Common myeloid progenitor, CD34-positive (primary cell): ENCODE measurements around the gene TTC3.

ENCODE experiments used
- CTCF ChIA-PET: fragments of 350-600 bp; sonication (Branson Sonifier 250); formaldehyde crosslinking; loops from one replicate; lab custom pipeline; 2021; ENCODE audit warnings: antibody characterized with exemption; lab: Charles Lee
- POLR2A ChIA-PET: fragments of 350-600 bp; sonication (Branson Sonifier 250); formaldehyde crosslinking; loops from one replicate; lab custom pipeline; 2021; ENCODE audit warnings: antibody characterized with exemption; lab: Charles Lee
- DNase-seq, 3 donors: peaks; one replicate each; pipeline versions ENCODE4 v3.0.0 to v3.0.0-alpha.2; 2013
- H3K27ac ChIP-seq, 2 experiments: 1 replicate in 1 of 2; 2 replicates in 1 of 2; pipeline ENCODE4 v1.7.0; 2013; ENCODE audit warnings: inconsistent platforms in 2 of 2, low read length in 2 of 2, mild to moderate bottlenecking in 2 of 2, low read depth in 1 of 2, moderate library complexity in 1 of 2; ENCODE audit not compliant: severe bottlenecking in 2 of 2, insufficient read depth in 1 of 2, poor library complexity in 1 of 2
- H3K27me3 ChIP-seq, 5 experiments: replicated peaks in 2 of 5; 1 replicate in 3 of 5; 2 replicates in 2 of 5; pipeline versions ENCODE4 v1.6.1 to v1.7.0; 2013; ENCODE audit warnings: low read length in 4 of 5, mild to moderate bottlenecking in 2 of 5, moderate library complexity in 2 of 5, inconsistent platforms in 1 of 5; ENCODE audit not compliant: insufficient read depth in 5 of 5, control insufficient read depth in 4 of 5
- H3K36me3 ChIP-seq, 4 experiments: 1 replicate in 2 of 4; 2 replicates in 2 of 4; pipeline versions ENCODE4 v1.6.1 to v1.7.0; 2013; ENCODE audit warnings: low read length in 3 of 4, control low read depth in 1 of 4, mild to moderate bottlenecking in 1 of 4; ENCODE audit not compliant: control insufficient read depth in 4 of 4, insufficient read depth in 4 of 4
- H3K4me1 ChIP-seq, 4 experiments: 1 replicate in 3 of 4; 2 replicates in 1 of 4; pipeline versions ENCODE4 v1.6.1 to v1.7.1; 2013; ENCODE audit warnings: low read length in 3 of 4, mild to moderate bottlenecking in 3 of 4, control low read depth in 1 of 4, inconsistent platforms in 1 of 4, moderate library complexity in 1 of 4; ENCODE audit not compliant: control insufficient read depth in 4 of 4, insufficient read depth in 4 of 4; ENCODE audit errors: control extremely low read depth in 1 of 4
- H3K4me3 ChIP-seq, 7 experiments: 1 replicate in 4 of 7; 2 replicates in 3 of 7; pipeline versions ENCODE4 v1.5.1 to v1.7.0; 2013; ENCODE audit warnings: mild to moderate bottlenecking in 7 of 7, low read length in 6 of 7, moderate library complexity in 6 of 7, inconsistent platforms in 2 of 7, low read depth in 2 of 7, control low read depth in 1 of 7; ENCODE audit not compliant: insufficient read depth in 4 of 7, control insufficient read depth in 1 of 7; ENCODE audit errors: extremely low read depth in 1 of 7
- H3K9me3 ChIP-seq, 5 experiments: 1 replicate in 4 of 5; 2 replicates in 1 of 5; pipeline versions ENCODE4 v1.6.1 to v1.7.1; 2013; ENCODE audit warnings: low read length in 4 of 5, mild to moderate bottlenecking in 2 of 5, inconsistent platforms in 1 of 5, low read depth in 1 of 5, moderate library complexity in 1 of 5; ENCODE audit not compliant: control insufficient read depth in 4 of 5, insufficient read depth in 2 of 5; ENCODE audit errors: control extremely low read depth in 1 of 5
- WGBS: methylation state at CpG from one replicate; pipeline ENCODE4 v1.1.5; 2013; ENCODE audit not compliant: insufficient coverage; 5-methylcytosine and 5-hydroxymethylcytosine counted together

Gene TTC3

DNA sequence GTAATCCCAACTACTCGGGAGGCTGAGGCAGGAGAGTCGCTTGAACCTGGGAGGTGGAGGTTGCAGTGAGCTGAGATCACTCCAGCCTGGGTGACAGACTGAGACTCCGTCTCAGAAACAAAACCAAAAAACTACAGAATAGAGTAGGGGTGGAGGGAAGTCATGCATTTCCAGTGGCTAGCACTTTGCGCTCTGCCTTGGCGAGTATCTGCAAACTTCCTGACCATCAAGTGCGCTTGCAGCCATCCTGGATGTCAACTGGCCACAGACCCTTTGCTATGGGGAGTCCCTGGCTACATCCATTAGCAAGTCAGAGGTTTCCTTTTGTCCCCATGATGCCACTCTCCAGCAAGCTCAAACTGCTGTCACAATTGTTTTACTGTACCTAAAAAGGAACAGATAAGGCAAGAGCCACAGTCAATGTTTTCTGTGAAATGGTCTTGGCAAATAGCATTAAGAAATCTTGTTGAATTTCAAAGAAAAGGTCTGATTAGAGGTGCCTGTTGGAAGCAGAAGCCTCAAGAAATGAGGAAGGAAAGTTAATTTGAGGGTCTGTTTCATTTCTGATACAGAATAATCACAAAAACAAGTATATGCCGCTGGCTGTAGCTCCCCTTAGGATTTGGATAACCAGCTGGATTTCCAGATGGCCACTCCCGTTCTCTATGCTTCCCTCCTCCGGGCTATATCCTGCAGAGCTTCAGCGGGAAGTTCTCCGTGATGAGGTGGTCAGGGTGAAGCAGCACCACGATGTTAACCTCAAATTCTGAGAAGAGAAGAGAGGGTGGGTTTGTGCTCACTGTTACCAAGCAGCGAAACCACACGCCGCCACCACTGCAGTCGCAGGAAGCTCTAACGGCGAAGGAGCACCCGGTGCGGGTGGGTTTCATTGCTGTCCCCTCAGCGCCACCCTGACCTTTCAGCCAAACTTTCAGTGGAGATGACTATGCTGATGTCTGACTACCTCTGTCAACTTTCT is 152.1 kb downstream of the TTC3 start:
- WGBS: 22% methylated on average over 14 of the region's 21 CpGs
- peak; percentile 76 to 95 (median 95) for DNase-seq
- H3K4me1 ChIP-seq: peaks cover 4 to 60% (median 57%) of the 10 kb centered on the region in 4 experiments
- CTCF ChIA-PET: interaction anchor here (1.0 to 2.1 kb wide), 6 partner anchors 9 to 140 kb away, joined by 3 to 6 read pairs (median 4); no protein-coding TSS in a partner anchor
- peak overlapping the region in 6 of 7 experiments; percentile 39 to 67 (median 53) for H3K4me3 ChIP-seq
- POLR2A ChIA-PET: interaction anchor here (0.6 to 1.5 kb wide), 3 partner anchors 32 to 227 kb away, joined by 3 to 8 read pairs (median 3); partner anchors contain the start of gene VPS26C
- peak overlapping the region; percentile 74 to 88 for H3K27ac ChIP-seq
- H3K9me3 ChIP-seq: no peaks in the 10 kb centered on the region
- H3K27me3 ChIP-seq: no peaks in the 10 kb centered on the region
- peaks cover 6 to 57% (median 32%) of the 10 kb centered on the region in 4 experiments for H3K36me3 ChIP-seq

DNA sequence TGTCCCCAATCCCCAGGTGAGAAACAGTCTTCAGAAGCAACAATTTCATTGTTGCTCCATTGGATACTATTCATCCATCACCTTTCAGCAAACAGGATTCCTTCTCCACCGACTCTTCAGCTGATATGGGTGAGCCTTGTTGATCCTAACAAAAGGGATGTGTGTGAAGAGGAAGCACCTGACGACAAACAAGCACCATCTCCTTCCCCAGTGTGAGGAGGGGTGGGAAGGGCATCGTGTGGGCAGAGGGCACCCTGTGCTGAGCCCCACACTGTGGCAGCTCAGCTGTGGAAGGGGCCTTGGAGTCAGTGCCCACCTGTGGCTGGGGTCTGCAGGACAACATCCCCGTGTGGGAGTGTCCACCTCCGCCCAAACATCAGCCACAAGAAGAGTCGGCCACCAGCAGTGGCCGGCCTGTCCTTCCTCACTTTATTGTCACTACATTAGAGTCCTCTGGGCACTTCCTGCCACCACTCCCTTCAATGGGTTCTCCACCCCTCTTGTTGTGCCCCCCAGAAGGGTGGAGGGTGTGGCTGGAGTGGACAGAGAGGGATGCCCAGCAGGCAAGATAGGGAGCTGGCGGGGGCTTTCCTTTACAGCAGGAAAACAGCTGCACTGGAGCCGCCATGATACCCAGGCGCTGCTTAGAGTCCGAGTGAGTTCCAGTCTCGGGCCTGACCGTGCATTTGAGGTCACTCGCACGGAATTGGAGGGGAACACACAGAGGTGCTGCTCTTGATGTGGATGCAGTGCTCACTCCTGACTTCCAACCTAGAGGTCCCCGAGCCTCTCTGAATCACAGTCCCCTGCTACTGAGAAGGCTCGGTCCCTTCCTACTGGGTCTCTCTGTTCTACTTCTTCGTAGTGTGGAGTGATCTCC is 153.2 kb downstream of the TTC3 start:
- Histone ChIP-seq H3K27ac (peak overlapping the region; percentile 74 to 88), H3K4me1 (peaks cover 2 to 50% (median 47%) of the 10 kb centered on the region in 4 experiments), H3K36me3 (peaks cover 6 to 69% (median 40%) of the 10 kb centered on the region in 4 experiments), H3K4me3 (peak overlapping the region in 3 of 7 experiments; percentile 45 to 67 (median 60)), H3K27me3 (no peaks in the 10 kb centered on the region), H3K9me3 (no peaks in the 10 kb centered on the region)
- 86% methylated on average over 15 of the region's 18 CpGs for WGBS
- DNase-seq: peak in 2 of 3 donors; percentile 57 to 68
- ChIA-PET POLR2A (interaction anchor here (0.6 to 1.5 kb wide), 5 partner anchors 18 to 225 kb away, joined by 3 to 8 read pairs (median 3); partner anchors contain the start of gene VPS26C), CTCF (interaction anchor here (0.6 to 2.1 kb wide), 7 partner anchors 25 to 237 kb away, joined by 3 to 6 read pairs (median 3); no protein-coding TSS in a partner anchor)

DNA sequence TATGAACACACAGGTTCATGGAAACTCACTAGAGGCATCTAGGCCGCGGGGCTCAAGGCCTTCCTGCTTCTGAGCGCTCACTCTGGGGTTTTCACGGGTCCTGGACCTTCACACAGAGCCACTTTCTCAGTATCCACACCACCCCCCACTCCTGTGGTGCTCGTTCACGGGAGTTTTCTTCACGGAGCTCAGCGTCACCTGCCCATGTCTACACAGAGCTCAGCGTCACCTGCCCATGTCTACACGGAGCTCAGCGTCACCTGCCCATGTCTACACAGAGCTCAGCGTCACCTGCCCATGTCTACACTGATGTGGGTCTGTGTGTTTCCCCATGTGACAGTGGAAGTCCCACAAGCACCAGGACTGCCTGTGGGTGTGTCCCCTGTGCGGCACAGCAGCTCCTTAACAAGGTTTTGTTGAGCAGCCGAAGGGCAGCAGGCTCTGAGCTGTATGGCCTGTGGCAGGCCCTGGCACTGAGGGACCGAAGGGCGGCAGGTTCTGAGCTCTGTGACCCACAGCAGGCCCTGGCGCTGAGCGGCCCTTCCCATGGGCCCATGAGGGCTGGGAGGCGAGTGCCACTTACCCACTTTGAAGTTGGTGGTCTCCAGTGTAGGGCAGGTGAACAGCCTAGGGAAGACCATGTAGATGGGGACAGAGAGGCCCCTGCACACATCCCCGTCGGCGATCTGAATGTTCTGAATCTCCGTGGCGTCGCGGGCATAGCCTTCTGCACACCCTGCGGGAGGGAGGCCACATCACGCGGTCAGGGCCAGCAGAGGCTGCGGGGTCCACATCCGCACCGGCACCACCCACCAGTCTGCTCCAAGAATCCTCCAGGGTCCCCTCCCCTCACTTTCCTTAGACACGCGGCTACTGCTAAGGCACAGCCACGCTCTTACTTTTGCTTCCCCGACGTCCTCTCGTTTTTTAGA is 154.3 kb downstream of the TTC3 start:
- H3K4me1 ChIP-seq: peaks cover 2 to 47% (median 44%) of the 10 kb centered on the region in 4 experiments
- POLR2A ChIA-PET: interaction anchor here (1.1 kb wide), 1 partner anchor 17 kb away, joined by 4 read pairs; no protein-coding TSS in a partner anchor
- H3K36me3 ChIP-seq: peaks cover 13 to 79% (median 50%) of the 10 kb centered on the region in 4 experiments
- H3K4me3 ChIP-seq: no peak overlapping the region
- H3K27me3 ChIP-seq: no peaks in the 10 kb centered on the region
- WGBS: 97% methylated on average over 33 of the region's 38 CpGs
- H3K27ac ChIP-seq: peak overlapping the region; percentile 74 to 88
- H3K9me3 ChIP-seq: no peaks in the 10 kb centered on the region
- no peak for DNase-seq
- CTCF ChIA-PET: interaction anchor here (0.6 to 1.3 kb wide), 3 partner anchors 24 to 236 kb away, joined by 3 read pairs; no protein-coding TSS in a partner anchor

DNA sequence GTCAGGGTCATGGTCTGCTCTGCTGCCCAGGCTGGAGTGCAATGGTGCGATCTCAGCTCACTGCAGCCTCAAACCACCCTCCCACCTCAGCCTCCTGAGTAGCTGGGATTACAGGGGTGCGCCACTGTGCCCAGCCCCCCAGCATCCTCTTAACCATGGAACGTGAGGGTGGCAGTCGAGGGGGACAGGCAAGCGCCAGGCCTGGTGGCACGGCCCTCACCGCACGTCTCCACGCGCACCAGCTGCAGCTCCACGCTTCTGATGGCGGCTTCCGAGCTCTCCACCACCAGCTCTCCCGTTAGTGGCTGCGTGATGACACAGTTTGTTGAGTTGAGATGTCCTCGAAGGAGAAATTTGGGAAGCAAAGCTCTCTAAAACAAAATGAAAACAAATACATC is 154.9 kb downstream of the TTC3 start:
- POLR2A ChIA-PET: no interaction called here
- WGBS: 96% methylated on average over 11 of the region's 16 CpGs
- CTCF ChIA-PET: no interaction called here
- Histone ChIP-seq H3K36me3 (peaks cover 18 to 84% (median 56%) of the 10 kb centered on the region in 4 experiments), H3K9me3 (no peaks in the 10 kb centered on the region), H3K27me3 (no peaks in the 10 kb centered on the region), H3K4me3 (no peak overlapping the region), H3K4me1 (peaks cover 2 to 46% (median 43%) of the 10 kb centered on the region in 4 experiments), H3K27ac (no peak overlapping the region)
- no peak for DNase-seq

DNA sequence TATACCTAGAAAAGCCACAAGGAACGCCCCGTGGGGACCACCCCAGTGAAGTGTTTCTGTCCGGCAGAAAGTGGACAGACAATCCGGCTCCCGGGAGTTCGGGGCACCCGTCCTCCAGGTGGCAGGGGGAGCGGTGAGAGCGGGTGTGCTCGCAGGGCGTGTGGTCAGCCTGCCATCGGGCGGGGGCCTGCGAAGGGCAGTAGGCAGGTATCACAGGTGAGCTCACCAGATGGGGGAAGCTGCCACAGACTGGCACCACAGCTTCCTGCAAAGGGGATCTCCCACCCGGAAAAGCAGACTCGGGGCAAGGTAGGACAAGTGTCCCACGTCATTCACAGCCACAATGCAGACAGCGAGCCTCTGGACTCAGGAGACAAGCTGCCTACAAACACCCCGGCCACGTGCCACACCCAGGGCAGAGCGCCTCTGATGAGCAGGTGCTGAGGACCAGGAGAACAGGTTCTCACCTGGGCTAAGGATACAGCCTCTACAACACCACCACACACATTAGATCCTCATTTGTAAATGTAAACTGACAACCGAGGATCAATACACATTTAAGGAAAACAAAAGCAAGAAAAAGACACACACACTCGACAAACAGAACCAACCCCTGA is 157.7 kb downstream of the TTC3 start:
- peaks cover 21 to 90% (median 64%) of the 10 kb centered on the region in 4 experiments for H3K36me3 ChIP-seq
- ChIA-PET CTCF (interaction anchor here (0.9 to 2.6 kb wide), 3 partner anchors 25 to 333 kb away, joined by 3 to 6 read pairs (median 3); no protein-coding TSS in a partner anchor), POLR2A (no interaction called here)
- H3K9me3 ChIP-seq: no peaks in the 10 kb centered on the region
- 96% methylated on average over 23 of the region's 23 CpGs for WGBS
- H3K4me3 ChIP-seq: no peak overlapping the region
- H3K27me3 ChIP-seq: no peaks in the 10 kb centered on the region
- no peak overlapping the region for H3K27ac ChIP-seq
- H3K4me1 ChIP-seq: peaks cover 0 to 19% (median 18%) of the 10 kb centered on the region in 4 experiments
- no peak for DNase-seq
